Calu3 (cell line): Measurements from ENCODE around the gene CLDN10. TPM values are rescaled to one million over a fixed set of nuclear protein-coding genes. Genes with fewer than 3 reads are reported as not detected.

Experiments used
- BruUV-seq: library from RNA; stranded (reverse); fragments of 400-500 nt; replicated peaks from 2 replicates; lab custom pipeline; 2021; lab: Mats Ljungman, UMichigan
- CTCF ChIA-PET: fragments of 300-600 bp; sonication (Branson Sonifier 250); formaldehyde crosslinking; loops from one replicate; lab custom pipeline; 2022; ENCODE audit warnings: antibody characterized with exemption; lab: Charles Lee
- DNase-seq: peaks from one replicate; pipeline ENCODE4 v3.0.0; 2022
- H3K27ac Mint-ChIP-seq: one replicate; pipeline ENCODE4 v1.8.0; 2022; ENCODE audit warnings: mixed read lengths; ENCODE audit not compliant: unreplicated experiment
- H3K27me3 Mint-ChIP-seq: one replicate; pipeline ENCODE4 v1.8.0; 2022; ENCODE audit warnings: mixed read lengths; ENCODE audit not compliant: unreplicated experiment
- H3K36me3 Mint-ChIP-seq: one replicate; pipeline ENCODE4 v1.8.0; 2022; ENCODE audit warnings: mild to moderate bottlenecking, moderate library complexity, mixed read lengths; ENCODE audit not compliant: insufficient read depth, unreplicated experiment
- H3K4me1 Mint-ChIP-seq: one replicate; pipeline ENCODE4 v1.8.0; 2022; ENCODE audit warnings: mild to moderate bottlenecking, low read depth, mixed read lengths; ENCODE audit not compliant: unreplicated experiment
- H3K4me3 Mint-ChIP-seq: one replicate; pipeline ENCODE4 v1.8.0; 2022; ENCODE audit warnings: mild to moderate bottlenecking, low read depth, moderate library complexity, mixed read lengths; ENCODE audit not compliant: unreplicated experiment
- H3K9me3 Mint-ChIP-seq: one replicate; pipeline ENCODE4 v1.8.0; 2022; ENCODE audit warnings: low read depth, mixed read lengths; ENCODE audit not compliant: unreplicated experiment
- intact Hi-C: fragments of 100-400 bp; cut with micrococcal nuclease; formaldehyde crosslinking; loops from one replicate; pipeline ENCODE4 v1.10.0; 2022; ENCODE audit not compliant: unreplicated experiment
- total RNA-seq: library from RNA; stranded (reverse); gene quantifications from 2 replicates; pipeline ENCODE4 v1.2.3, GENCODE V29; 2022
- TF ChIP-seq, protein P1 (sequence below): fragments of 200-600 bp; IDR thresholded peaks from one replicate; pipeline ENCODE4 v1.8.0; 2022; ENCODE audit warnings: antibody characterized with exemption; ENCODE audit not compliant: unreplicated experiment

CLDN10 gene
- total RNA-seq, 1 experiment from 2014 or later = 55.0 TPM

DNA sequence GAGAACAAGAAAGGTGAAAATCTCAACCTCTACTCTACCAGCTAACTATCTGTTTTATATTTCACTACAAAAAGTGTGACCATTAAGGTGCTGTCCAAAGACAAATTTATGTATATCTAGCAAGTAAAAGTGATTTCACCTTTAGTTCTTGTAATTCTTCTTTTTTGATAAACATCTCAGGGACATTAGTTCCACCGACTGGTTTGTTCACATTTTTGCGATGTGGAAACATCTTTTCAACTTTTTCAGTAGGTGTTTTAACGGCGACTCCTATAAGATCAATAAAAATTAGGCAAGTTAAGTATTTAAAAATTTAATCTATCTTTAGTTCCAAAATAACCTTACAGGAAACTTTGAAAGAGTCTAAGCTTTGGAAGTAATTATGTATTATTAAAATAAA is 33.3 kb downstream of the CLDN10 start:
- Mint-ChIP-seq H3K27me3 (no peaks in the 10 kb centered on the region), H3K27ac (no peak overlapping the region), H3K4me3 (no peak overlapping the region), H3K36me3 (no peaks in the 10 kb centered on the region), H3K4me1 (no peaks in the 10 kb centered on the region), H3K9me3 (no peaks in the 10 kb centered on the region)
- TF ChIP-seq, protein P1, sequence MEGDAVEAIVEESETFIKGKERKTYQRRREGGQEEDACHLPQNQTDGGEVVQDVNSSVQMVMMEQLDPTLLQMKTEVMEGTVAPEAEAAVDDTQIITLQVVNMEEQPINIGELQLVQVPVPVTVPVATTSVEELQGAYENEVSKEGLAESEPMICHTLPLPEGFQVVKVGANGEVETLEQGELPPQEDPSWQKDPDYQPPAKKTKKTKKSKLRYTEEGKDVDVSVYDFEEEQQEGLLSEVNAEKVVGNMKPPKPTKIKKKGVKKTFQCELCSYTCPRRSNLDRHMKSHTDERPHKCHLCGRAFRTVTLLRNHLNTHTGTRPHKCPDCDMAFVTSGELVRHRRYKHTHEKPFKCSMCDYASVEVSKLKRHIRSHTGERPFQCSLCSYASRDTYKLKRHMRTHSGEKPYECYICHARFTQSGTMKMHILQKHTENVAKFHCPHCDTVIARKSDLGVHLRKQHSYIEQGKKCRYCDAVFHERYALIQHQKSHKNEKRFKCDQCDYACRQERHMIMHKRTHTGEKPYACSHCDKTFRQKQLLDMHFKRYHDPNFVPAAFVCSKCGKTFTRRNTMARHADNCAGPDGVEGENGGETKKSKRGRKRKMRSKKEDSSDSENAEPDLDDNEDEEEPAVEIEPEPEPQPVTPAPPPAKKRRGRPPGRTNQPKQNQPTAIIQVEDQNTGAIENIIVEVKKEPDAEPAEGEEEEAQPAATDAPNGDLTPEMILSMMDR = no peak
- no TSS peak for BruUV-seq
- CTCF ChIA-PET = interaction anchor here (0.6 kb wide), 1 partner anchor 59 kb away, joined by 5 read pairs; the partner anchor contains the start of gene DZIP1
- intact Hi-C loops = no loop called here
- DNase-seq = no peak

DNA sequence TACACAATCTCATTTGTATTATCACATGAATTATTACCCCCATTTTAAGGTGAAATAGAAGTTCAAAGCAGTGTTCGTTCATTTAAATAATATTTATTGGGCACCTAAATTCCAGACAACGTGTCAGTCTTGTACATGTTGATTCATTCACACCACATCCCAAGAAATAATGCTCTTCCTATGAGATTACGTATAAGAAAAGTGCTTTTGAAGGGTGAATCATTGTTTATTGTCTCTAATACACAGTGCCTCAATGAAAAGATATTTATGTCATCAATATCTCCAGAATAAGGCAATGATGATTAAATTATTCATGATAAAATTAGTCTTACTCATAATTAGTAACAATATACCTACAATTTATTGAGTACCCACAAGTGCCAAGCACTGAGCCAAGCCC is 35.6 kb downstream of the CLDN10 start:
- no peak for DNase-seq
- Mint-ChIP-seq H3K4me3 (no peak overlapping the region), H3K9me3 (no peaks in the 10 kb centered on the region), H3K36me3 (no peaks in the 10 kb centered on the region), H3K4me1 (no peaks in the 10 kb centered on the region), H3K27me3 (no peaks in the 10 kb centered on the region), H3K27ac (no peak overlapping the region)
- CTCF ChIA-PET = no interaction called here
- BruUV-seq = no TSS peak
- intact Hi-C loops = no loop called here
- TF ChIP-seq, protein P1 = no peak

DNA sequence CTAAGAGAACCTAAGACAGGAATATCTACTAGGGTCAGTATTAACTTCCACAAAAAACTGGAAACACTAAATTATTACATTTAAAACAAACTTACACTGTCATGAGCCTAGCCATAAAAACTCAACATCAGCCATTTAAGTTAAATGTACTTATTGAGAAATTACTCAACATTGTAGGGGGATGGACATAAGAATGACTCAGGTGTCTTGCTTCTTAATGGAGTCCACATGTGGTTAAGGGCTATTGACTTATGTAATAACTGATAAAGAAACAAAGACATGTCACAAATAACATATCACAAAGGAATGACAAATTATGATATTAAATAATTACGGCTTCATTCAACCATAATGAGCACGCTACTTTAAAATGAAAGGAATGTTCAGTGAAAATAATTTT is 36.2 kb downstream of the CLDN10 start:
- no TSS peak for BruUV-seq
- Mint-ChIP-seq H3K4me3 (no peak overlapping the region), H3K9me3 (no peaks in the 10 kb centered on the region), H3K4me1 (no peaks in the 10 kb centered on the region), H3K27ac (no peak overlapping the region), H3K27me3 (no peaks in the 10 kb centered on the region), H3K36me3 (no peaks in the 10 kb centered on the region)
- CTCF ChIA-PET = no interaction called here
- TF ChIP-seq, protein P1 = no peak
- intact Hi-C loops = no loop called here
- no peak for DNase-seq

DNA sequence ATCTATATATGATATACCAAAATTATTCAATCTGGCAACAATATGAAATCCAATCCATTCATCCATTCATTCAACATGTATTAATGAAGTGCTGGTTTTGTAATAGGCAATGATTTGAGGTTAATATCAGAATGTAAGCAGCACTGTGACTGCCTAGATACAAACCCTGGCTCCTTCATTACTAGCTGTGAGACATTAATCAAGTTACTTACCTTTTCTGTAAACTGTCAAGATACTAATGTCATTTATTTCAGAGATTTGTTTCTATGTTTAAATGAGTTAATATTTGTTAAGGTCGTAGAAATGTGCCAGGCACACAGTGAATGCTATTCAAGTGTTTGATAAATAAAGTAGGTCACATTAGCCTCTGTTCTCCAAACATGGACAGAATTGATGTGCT is 40.9 kb downstream of the CLDN10 start:
- Mint-ChIP-seq H3K4me1 (no peaks in the 10 kb centered on the region), H3K9me3 (no peaks in the 10 kb centered on the region), H3K36me3 (no peaks in the 10 kb centered on the region), H3K27ac (no peak overlapping the region), H3K27me3 (no peaks in the 10 kb centered on the region), H3K4me3 (no peak overlapping the region)
- intact Hi-C loops = no loop called here
- CTCF ChIA-PET = no interaction called here
- TF ChIP-seq, protein P1 = no peak
- DNase-seq = no peak
- no TSS peak for BruUV-seq
